HG03575 (cell line): ENCODE results near the gene MTFR1L.

ENCODE experiments used
- ATAC-seq: cut with Tn5 transposase; IDR thresholded peaks from one replicate; pipeline ENCODE4 v1.9.1; 2021; ENCODE audit not compliant: unreplicated experiment, insufficient number of reproducible peaks, low FRiP score; ENCODE audit errors: extremely low read depth

Gene MTFR1L

GRCh38 chr1:25786887-25787759, 32.6 kb upstream of the MTFR1L start:
- no peak for ATAC-seq

- ATAC-seq = no peak
Measured at GRCh38 chr1:25787760-25788166, 32.0 kb upstream of the MTFR1L start.

- ATAC-seq = no peak
Measured at GRCh38 chr1:25790472-25790871, 29.3 kb upstream of the MTFR1L start.

DNA sequence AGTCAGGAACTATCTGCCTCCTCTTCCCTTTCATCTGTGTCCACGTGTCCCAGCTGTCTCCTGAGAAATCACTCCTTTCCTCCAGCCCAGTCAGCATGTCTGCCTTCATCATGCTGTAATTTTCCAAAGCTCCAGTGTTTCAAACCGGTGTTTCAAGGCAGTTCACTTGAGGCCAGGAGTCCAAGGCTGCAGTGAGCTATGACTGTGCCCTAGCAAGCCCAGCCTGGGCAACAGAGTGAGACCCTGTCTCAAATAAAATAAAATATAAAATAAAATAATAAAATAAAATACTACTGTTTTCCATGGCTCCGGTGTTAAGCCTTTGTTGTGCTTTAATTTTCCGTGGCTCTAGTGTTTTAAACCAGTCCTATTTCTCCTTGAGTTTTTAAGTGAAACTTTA, 27.6 kb upstream of the MTFR1L start:
- ATAC-seq = no peak

DNA sequence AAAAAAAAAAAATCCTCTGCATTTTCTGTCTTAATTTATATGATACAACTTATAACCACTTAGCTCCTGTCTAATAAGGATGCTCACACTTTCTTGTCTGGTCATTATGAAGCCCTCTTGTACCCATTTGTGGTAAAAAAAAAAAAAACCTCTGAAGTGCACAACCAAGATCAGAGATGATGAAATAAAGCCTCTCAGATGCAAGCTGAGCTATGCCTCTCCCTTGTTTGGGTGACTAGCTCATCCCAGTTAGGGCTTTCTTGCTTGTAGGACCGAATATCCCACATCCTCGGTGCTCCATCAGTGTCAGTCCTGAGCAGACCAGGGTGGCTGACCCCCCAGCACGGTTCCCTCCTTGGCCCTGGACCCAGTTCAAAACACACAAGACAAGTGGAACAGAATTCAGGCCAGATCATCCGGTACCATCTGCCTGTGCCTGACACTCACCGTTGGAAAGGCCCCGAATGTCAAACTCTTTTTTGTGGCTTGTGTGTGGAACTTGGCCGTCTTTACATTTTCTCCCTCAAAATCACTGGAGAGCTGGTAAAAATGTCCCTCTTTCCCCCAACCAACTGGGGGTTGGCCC, 26.1 kb upstream of the MTFR1L start:
- ATAC-seq = no peak

DNA sequence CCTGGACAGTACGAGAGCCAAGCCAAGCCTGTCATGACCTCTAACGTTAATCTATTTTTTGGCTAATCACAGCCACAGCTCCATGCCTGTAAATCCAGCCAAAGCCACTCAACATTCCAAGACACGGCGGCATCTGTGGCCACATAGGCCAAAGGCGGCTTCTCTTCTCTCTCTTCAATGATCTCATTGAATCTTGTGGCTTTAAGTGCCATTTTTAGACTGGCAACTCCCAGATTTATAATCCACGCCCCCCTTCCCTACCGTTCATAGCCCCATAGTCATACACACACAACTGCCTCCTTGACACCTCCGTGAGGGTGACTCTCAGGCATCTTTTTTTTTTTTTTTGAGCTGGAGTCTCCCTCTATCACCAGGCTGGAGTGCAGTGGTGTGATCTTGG, 25.4 kb upstream of the MTFR1L start:
- no peak for ATAC-seq

DNA sequence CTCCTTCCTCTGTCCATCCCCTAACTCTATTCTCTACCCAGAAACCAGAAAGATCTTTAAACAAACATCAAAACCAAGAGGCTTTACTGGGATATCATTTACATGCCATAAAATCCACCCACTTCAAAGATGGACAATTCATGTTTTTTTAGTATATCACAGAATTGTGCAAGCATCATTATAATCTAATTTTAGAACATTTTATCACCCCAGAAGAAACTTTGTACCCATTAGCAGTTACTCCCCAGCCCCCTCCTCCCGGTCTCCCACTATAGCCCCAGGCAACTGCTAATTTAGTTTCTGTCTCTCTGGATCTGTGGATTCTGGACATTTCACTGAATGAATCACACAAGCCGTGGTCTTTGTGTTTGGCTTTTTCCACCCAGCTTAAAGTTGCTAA, 24.5 kb upstream of the MTFR1L start:
- ATAC-seq = no peak

GRCh38 chr1:25795946-25796810, 23.6 kb upstream of the MTFR1L start:
- no peak for ATAC-seq

GRCh38 chr1:25796811-25797458, 22.8 kb upstream of the MTFR1L start:
- ATAC-seq = no peak

- no peak for ATAC-seq
Measured at GRCh38 chr1:25797939-25798338, 21.8 kb upstream of the MTFR1L start.

GRCh38 chr1:25798666-25799351, 20.9 kb upstream of the MTFR1L start:
- ATAC-seq = no peak

GRCh38 chr1:25799352-25799934, 20.3 kb upstream of the MTFR1L start:
- ATAC-seq = no peak

- ATAC-seq = no peak
Measured at GRCh38 chr1:25799935-25800702, 19.6 kb upstream of the MTFR1L start, which contains the start of gene SELENON. SELENON (plus strand) TSS chr1:25800193; CDS start chr1:25800231, 38 bp downstream.

DNA sequence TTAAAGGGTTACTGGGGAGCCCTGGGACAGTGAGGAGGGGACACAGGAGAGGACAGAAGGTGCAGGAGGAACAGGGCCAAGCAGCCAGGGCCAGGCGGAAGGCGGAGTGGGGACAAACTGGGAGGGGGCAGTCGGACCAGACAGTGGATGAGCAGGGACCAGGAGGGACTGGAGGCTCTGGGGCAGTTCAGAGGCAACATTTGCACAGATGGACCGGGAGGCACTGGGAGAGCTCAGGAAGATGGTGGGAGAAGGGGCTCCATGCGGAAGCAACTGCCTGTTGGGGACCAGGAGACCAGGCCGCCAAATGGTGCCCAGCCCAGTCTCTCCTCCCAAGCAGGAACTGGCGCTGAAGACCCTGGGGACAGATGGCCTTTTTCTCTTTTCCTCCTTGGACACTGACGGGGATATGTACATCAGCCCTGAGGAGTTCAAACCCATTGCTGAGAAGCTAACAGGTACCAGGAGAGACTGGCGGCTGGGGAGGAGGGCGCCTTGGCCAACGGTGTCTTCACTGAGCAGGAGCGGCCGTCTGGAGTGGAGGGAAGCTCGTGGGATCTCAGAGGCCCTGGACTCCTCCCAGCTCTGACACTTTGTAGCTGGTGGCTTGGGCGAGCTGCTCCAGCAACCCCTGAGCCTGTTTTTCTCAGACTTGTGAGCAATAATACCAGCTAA, 18.9 kb upstream of the MTFR1L start:
- no peak for ATAC-seq

DNA sequence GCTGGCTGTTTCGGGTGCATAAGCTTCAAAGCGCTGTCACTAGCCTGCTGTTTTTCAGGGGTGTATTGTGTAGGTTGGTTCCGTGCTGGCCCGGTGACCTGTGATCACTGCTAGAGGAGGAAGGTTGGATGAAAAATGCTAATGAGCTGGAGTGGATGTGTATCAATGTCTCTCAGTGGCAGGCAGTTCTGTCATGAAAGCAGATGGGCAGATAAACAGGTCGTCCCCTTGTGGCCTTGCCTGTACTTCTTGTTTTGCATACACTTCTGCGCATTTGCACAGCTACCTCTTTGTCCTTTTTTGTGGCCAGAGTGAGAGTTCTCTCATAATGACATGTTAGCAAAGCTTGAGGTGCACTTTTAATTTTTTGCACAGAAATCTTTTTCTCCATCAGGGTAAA, 16.8 kb upstream of the MTFR1L start:
- ATAC-seq = no peak

DNA sequence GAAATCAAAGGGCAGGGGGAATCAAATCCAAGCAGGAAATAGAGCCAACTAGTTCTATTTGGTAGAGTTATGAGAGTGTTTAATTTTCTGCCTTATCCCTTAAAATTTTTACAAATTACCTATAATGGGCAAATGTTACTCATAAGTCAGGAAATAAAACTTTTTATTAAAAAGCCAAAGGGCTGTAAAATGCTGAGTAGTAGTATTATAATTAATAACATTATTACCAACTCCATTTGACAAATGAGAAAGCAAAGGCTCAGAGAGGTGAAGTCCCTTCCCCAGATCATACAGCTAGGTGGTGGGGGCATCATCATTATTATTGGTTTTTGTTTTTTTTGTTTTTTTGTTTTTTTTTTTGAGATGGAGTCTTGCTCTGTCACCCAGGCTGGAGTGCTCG, 16.4 kb upstream of the MTFR1L start:
- no peak for ATAC-seq
